ENCODE results near the gene PADI3. TPM values are rescaled to one million over a fixed set of nuclear protein-coding genes. Genes with fewer than 3 reads are reported as not detected.

PADI3 gene
- polyA plus RNA-seq, 1 donor (not counting 4 experiments of a cell fraction or from before 2014, with no cell fraction given) = 6.1 TPM

- FAIRE-seq = no peak
- Histone ChIP-seq H3K4me1 (ENCODE audit: control insufficient read depth, extremely low read depth, insufficient read depth, low read length) (peaks cover 26% of the 10 kb centered on the region), H3K36me3 (ENCODE audit: control insufficient read depth in 2 of 2, extremely low read depth in 1 of 2, insufficient read depth in 2 of 2, low read length in 2 of 2) (no peaks in the 10 kb centered on the region), H3K9me1 (ENCODE audit: control insufficient read depth, extremely low read depth, insufficient read depth, low read length) (no peaks in the 10 kb centered on the region), H3K27ac (ENCODE audit: control insufficient read depth, insufficient read depth, low read length) (no peak overlapping the region), H3K79me2 (ENCODE audit: control insufficient read depth, insufficient read depth, low read length) (no peaks in the 10 kb centered on the region), H3K9me3 (ENCODE audit: control insufficient read depth, low read depth, low read length) (peaks cover 6% of the 10 kb centered on the region), H3K4me3 (ENCODE audit: control insufficient read depth in 2 of 3, extremely low read depth in 1 of 3, insufficient read depth in 2 of 3, low read depth in 1 of 3, low read length in 3 of 3) (no peak overlapping the region), H3K4me2 (ENCODE audit: control insufficient read depth, extremely low read depth, insufficient read depth, low read depth, low read length) (no peak overlapping the region), H3K27me3 (ENCODE audit: control insufficient read depth, extremely low read depth, insufficient read depth, low read length) (no peaks in the 10 kb centered on the region), H2AFZ (ENCODE audit: control insufficient read depth, low read length) (no peak overlapping the region), H4K20me1 (ENCODE audit: control insufficient read depth, extremely low read depth, insufficient read depth, low read length) (no peaks in the 10 kb centered on the region), H3K9ac (ENCODE audit: control insufficient read depth, extremely low read depth, insufficient read depth, low read length) (no peak overlapping the region)
- dilution Hi-C loops (cut with MboI; ENCODE audit: extremely low pct_ligation_motif_present, low sequenced_read_pairs) = no loop called here
- TF ChIP-seq EZH2 (IDR thresholded peaks at IDR 0.05; ENCODE audit: low read length) (no peak), CTCF (optimal IDR thresholded peaks at IDR 0.05 in 1 of 3, IDR thresholded peaks at IDR 0.05 in 1 of 3, conservative IDR thresholded peaks at IDR 0.05 in 1 of 3; ENCODE audit: extremely low read depth in 1 of 3, insufficient read depth in 2 of 3, low read length in 3 of 3) (no peak)
- DNase-seq (ENCODE audit: low read depth, low spot score) = no peak
These were observed 58.0 kb downstream of the PADI3 start for GRCh38 chr1:17306921-17307320.

- no peak for DNase-seq (ENCODE audit: low read depth, low spot score)
- dilution Hi-C loops (cut with MboI; ENCODE audit: extremely low pct_ligation_motif_present, low sequenced_read_pairs) = no loop called here
These were observed 58.4 kb downstream of the PADI3 start for GRCh38 chr1:17307329-17307728.

More at GRCh38 chr1:17307329-17307728, 58.4 kb downstream of the PADI3 start:
- peaks cover 5% of the 10 kb centered on the region for H3K9me3 ChIP-seq (ENCODE audit: control insufficient read depth, low read depth, low read length)
- no peaks in the 10 kb centered on the region for H3K79me2 ChIP-seq (ENCODE audit: control insufficient read depth, insufficient read depth, low read length)
- no peak overlapping the region for H3K9ac ChIP-seq (ENCODE audit: control insufficient read depth, extremely low read depth, insufficient read depth, low read length)
- no peak overlapping the region for H2AFZ ChIP-seq (ENCODE audit: control insufficient read depth, low read length)
- no peaks in the 10 kb centered on the region for H3K9me1 ChIP-seq (ENCODE audit: control insufficient read depth, extremely low read depth, insufficient read depth, low read length)
- H3K4me1 ChIP-seq (ENCODE audit: control insufficient read depth, extremely low read depth, insufficient read depth, low read length) = peaks cover 26% of the 10 kb centered on the region
- no peak overlapping the region for H3K4me2 ChIP-seq (ENCODE audit: control insufficient read depth, extremely low read depth, insufficient read depth, low read depth, low read length)
- H3K27me3 ChIP-seq (ENCODE audit: control insufficient read depth, extremely low read depth, insufficient read depth, low read length) = no peaks in the 10 kb centered on the region
- H3K4me3 ChIP-seq (ENCODE audit: control insufficient read depth in 2 of 3, extremely low read depth in 1 of 3, insufficient read depth in 2 of 3, low read depth in 1 of 3, low read length in 3 of 3) = no peak overlapping the region
- no peaks in the 10 kb centered on the region for H4K20me1 ChIP-seq (ENCODE audit: control insufficient read depth, extremely low read depth, insufficient read depth, low read length)
- H3K27ac ChIP-seq (ENCODE audit: control insufficient read depth, insufficient read depth, low read length) = no peak overlapping the region
- FAIRE-seq = no peak
- no peaks in the 10 kb centered on the region for H3K36me3 ChIP-seq (ENCODE audit: control insufficient read depth in 2 of 2, extremely low read depth in 1 of 2, insufficient read depth in 2 of 2, low read length in 2 of 2)
- TF ChIP-seq CTCF (optimal IDR thresholded peaks at IDR 0.05 in 1 of 3, IDR thresholded peaks at IDR 0.05 in 1 of 3, conservative IDR thresholded peaks at IDR 0.05 in 1 of 3; ENCODE audit: extremely low read depth in 1 of 3, insufficient read depth in 2 of 3, low read length in 3 of 3) (no peak), EZH2 (IDR thresholded peaks at IDR 0.05; ENCODE audit: low read length) (no peak)
